Measurements from ENCODE around the gene PLA2G3. TPM values are rescaled to one million over a fixed set of nuclear protein-coding genes. Genes with fewer than 3 reads are reported as not detected.

The PLA2G3 gene
- polyA plus RNA-seq, 1 donor (not counting 4 experiments of a cell fraction or from before 2014, with no cell fraction given): 0.38 TPM

DNA sequence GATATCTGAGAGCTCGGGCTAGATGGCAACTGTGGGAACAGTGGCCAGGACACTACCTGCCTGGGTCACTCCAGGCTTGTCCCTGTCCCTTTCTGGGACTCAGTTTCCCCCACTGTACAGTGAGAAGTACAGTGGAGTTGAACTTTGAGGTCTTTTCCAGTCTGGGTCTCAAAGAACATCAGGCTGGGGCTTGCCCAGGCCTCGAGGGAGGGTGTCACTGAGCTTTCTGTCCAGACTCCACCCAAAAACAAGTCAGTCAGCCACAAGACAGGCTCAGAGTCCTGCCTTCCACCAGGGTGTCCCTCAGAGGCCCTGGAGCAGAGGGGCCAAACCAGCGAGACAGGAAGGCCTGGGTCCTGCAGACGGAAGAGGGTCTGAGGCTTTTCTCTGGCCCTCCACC, 2.0 kb upstream of the PLA2G3 start:
- Histone ChIP-seq H3K9ac (ENCODE audit: control insufficient read depth, extremely low read depth, insufficient read depth, low read length) (no peak overlapping the region), H3K9me1 (ENCODE audit: control insufficient read depth, extremely low read depth, insufficient read depth, low read length) (no peaks in the 10 kb centered on the region), H3K27ac (ENCODE audit: control insufficient read depth, insufficient read depth, low read length) (no peak overlapping the region), H3K4me1 (ENCODE audit: control insufficient read depth, extremely low read depth, insufficient read depth, low read length) (peaks cover 21% of the 10 kb centered on the region), H3K9me3 (ENCODE audit: control insufficient read depth, low read depth, low read length) (no peaks in the 10 kb centered on the region), H4K20me1 (ENCODE audit: control insufficient read depth, extremely low read depth, insufficient read depth, low read length) (no peaks in the 10 kb centered on the region), H3K4me2 (ENCODE audit: control insufficient read depth, extremely low read depth, insufficient read depth, low read depth, low read length) (peak overlapping the region; percentile 39), H3K36me3 (ENCODE audit: control insufficient read depth in 2 of 2, extremely low read depth in 1 of 2, insufficient read depth in 2 of 2, low read length in 2 of 2) (no peaks in the 10 kb centered on the region), H3K4me3 (ENCODE audit: control insufficient read depth in 2 of 3, extremely low read depth in 1 of 3, insufficient read depth in 2 of 3, low read depth in 1 of 3, low read length in 3 of 3) (no peak overlapping the region), H3K79me2 (ENCODE audit: control insufficient read depth, insufficient read depth, low read length) (no peaks in the 10 kb centered on the region), H3K27me3 (ENCODE audit: control insufficient read depth, extremely low read depth, insufficient read depth, low read length) (peaks cover 4% of the 10 kb centered on the region), H2AFZ (ENCODE audit: control insufficient read depth, low read length) (peak overlapping the region; percentile 8)
- TF ChIP-seq, protein P1, sequence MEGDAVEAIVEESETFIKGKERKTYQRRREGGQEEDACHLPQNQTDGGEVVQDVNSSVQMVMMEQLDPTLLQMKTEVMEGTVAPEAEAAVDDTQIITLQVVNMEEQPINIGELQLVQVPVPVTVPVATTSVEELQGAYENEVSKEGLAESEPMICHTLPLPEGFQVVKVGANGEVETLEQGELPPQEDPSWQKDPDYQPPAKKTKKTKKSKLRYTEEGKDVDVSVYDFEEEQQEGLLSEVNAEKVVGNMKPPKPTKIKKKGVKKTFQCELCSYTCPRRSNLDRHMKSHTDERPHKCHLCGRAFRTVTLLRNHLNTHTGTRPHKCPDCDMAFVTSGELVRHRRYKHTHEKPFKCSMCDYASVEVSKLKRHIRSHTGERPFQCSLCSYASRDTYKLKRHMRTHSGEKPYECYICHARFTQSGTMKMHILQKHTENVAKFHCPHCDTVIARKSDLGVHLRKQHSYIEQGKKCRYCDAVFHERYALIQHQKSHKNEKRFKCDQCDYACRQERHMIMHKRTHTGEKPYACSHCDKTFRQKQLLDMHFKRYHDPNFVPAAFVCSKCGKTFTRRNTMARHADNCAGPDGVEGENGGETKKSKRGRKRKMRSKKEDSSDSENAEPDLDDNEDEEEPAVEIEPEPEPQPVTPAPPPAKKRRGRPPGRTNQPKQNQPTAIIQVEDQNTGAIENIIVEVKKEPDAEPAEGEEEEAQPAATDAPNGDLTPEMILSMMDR (optimal IDR thresholded peaks at IDR 0.05 in 1 of 3, IDR thresholded peaks at IDR 0.05 in 1 of 3, conservative IDR thresholded peaks at IDR 0.05 in 1 of 3; ENCODE audit: extremely low read depth in 1 of 3, insufficient read depth in 2 of 3, low read length in 3 of 3): no peak
- TF ChIP-seq EZH2 (IDR thresholded peaks at IDR 0.05; ENCODE audit: low read length): no peak
- DNase-seq (ENCODE audit: low read depth, low spot score): no peak
- dilution Hi-C loops (cut with MboI; ENCODE audit: extremely low pct_ligation_motif_present, low sequenced_read_pairs): no loop called here
- peak; percentile 83 for FAIRE-seq

DNA sequence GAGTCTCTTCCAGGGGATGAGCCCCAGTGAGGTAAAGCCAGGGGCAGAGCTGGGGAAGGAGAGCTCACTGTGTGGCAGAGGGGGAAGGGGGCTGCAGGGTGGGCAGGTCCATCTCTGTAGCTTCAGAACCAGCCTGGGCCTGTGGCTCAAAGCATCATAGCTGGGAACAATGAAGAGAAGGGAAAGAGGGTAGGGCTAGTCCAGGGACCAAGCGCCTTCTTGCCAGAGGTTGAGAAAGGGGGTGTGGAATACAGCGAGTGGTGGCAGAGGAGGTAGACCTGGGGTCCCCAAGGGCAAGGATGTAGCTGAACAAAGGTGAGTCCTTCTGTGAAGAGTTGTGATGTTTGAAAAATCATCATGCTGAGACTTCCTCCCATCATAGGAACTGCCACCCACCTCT, 1.2 kb upstream of the PLA2G3 start:
- FAIRE-seq: no peak
- dilution Hi-C loops (cut with MboI; ENCODE audit: extremely low pct_ligation_motif_present, low sequenced_read_pairs): no loop called here
- TF ChIP-seq EZH2 (IDR thresholded peaks at IDR 0.05; ENCODE audit: low read length): no peak
- TF ChIP-seq, protein P1 (optimal IDR thresholded peaks at IDR 0.05 in 1 of 3, IDR thresholded peaks at IDR 0.05 in 1 of 3, conservative IDR thresholded peaks at IDR 0.05 in 1 of 3; ENCODE audit: extremely low read depth in 1 of 3, insufficient read depth in 2 of 3, low read length in 3 of 3): no peak
- H3K4me2 ChIP-seq (ENCODE audit: control insufficient read depth, extremely low read depth, insufficient read depth, low read depth, low read length): no peak overlapping the region
- no peaks in the 10 kb centered on the region for H3K9me3 ChIP-seq (ENCODE audit: control insufficient read depth, low read depth, low read length)
- no peak for DNase-seq (ENCODE audit: low read depth, low spot score)
- no peaks in the 10 kb centered on the region for H4K20me1 ChIP-seq (ENCODE audit: control insufficient read depth, extremely low read depth, insufficient read depth, low read length)
- H3K4me1 ChIP-seq (ENCODE audit: control insufficient read depth, extremely low read depth, insufficient read depth, low read length): peaks cover 21% of the 10 kb centered on the region
- H3K4me3 ChIP-seq (ENCODE audit: control insufficient read depth in 2 of 3, extremely low read depth in 1 of 3, insufficient read depth in 2 of 3, low read depth in 1 of 3, low read length in 3 of 3): no peak overlapping the region
- H3K27ac ChIP-seq (ENCODE audit: control insufficient read depth, insufficient read depth, low read length): no peak overlapping the region
- no peaks in the 10 kb centered on the region for H3K9me1 ChIP-seq (ENCODE audit: control insufficient read depth, extremely low read depth, insufficient read depth, low read length)
- H3K9ac ChIP-seq (ENCODE audit: control insufficient read depth, extremely low read depth, insufficient read depth, low read length): no peak overlapping the region
- peaks cover 4% of the 10 kb centered on the region for H3K27me3 ChIP-seq (ENCODE audit: control insufficient read depth, extremely low read depth, insufficient read depth, low read length)
- H2AFZ ChIP-seq (ENCODE audit: control insufficient read depth, low read length): no peak overlapping the region
- no peaks in the 10 kb centered on the region for H3K36me3 ChIP-seq (ENCODE audit: control insufficient read depth in 2 of 2, extremely low read depth in 1 of 2, insufficient read depth in 2 of 2, low read length in 2 of 2)
- no peaks in the 10 kb centered on the region for H3K79me2 ChIP-seq (ENCODE audit: control insufficient read depth, insufficient read depth, low read length)
